SK-N-DZ (cell line): Measurements from ENCODE around the gene TP53BP1.

Experiments used
- DNase-seq: peaks from one replicate; pipeline ENCODE4 v3.0.0-alpha.2; 2015; ENCODE audit warnings: low spot score

The TP53BP1 gene

GRCh38 chr15:43360821-43361220, 132.1 kb downstream of the TP53BP1 start:
- DNase-seq, result no peak
